H1 (cell line): Measurements from ENCODE around the gene KIF13A. TPM values are rescaled to one million over a fixed set of nuclear protein-coding genes. Genes with fewer than 3 reads are reported as not detected.

ENCODE experiments used
- CTCF ChIA-PET: fragments of 300-600 bp; sonication (Branson Sonifier 250); formaldehyde crosslinking; loops from one replicate; lab custom pipeline; 2021; ENCODE audit not compliant: partially characterized antibody; lab: Charles Lee
- POLR2A ChIA-PET: fragments of 300-600 bp; sonication (Branson Sonifier 250); formaldehyde crosslinking; loops from one replicate; lab custom pipeline; 2021; ENCODE audit warnings: inconsistent platforms; ENCODE audit not compliant: partially characterized antibody; lab: Charles Lee
- DNase-seq, 2 experiments: peaks; one replicate each; pipeline versions ENCODE4 v3.0.0 to v3.0.0-alpha.2; 2010 to 2022; ENCODE audit warnings: low spot score in 2 of 2, low read depth in 1 of 2, mixed read lengths in 1 of 2
- FAIRE-seq: peaks from 2 replicates; lab custom pipeline; 2011; peaks lifted over from hg19 to GRCh38; lab: Jason Lieb, UNC
- H2AFZ ChIP-seq: 2 replicates; pipeline ENCODE4 v1.8.1; 2012; ENCODE audit warnings: low read length, inconsistent platforms
- H2AK5ac ChIP-seq: 2 replicates; pipeline ENCODE4 v1.6.1; 2013; ENCODE audit warnings: low read depth, low read length
- H2BK120ac ChIP-seq: replicated peaks from 2 replicates; pipeline ENCODE3; 2013; ENCODE audit warnings: low read depth, low read length, inconsistent platforms
- H2BK12ac ChIP-seq: 2 replicates; pipeline ENCODE4 v1.6.1; 2013; ENCODE audit warnings: low read depth, low read length
- H2BK15ac ChIP-seq: 2 replicates; pipeline ENCODE4 v1.6.1; 2013; ENCODE audit warnings: low read length
- H2BK20ac ChIP-seq: 2 replicates; pipeline ENCODE4 v1.6.1; 2013; ENCODE audit warnings: low read length
- H2BK5ac ChIP-seq: 2 replicates; pipeline ENCODE4 v1.6.1; 2013; ENCODE audit warnings: low read depth, low read length
- H3K14ac ChIP-seq: 2 replicates; pipeline ENCODE4 v1.6.1; 2013; ENCODE audit warnings: inconsistent platforms; ENCODE audit not compliant: insufficient read length
- H3K18ac ChIP-seq: 2 replicates; pipeline ENCODE4 v1.6.1; 2013; ENCODE audit warnings: low read length; ENCODE audit errors: extremely low read depth
- H3K23ac ChIP-seq: 2 replicates; pipeline ENCODE4 v1.6.1; 2013; ENCODE audit warnings: inconsistent platforms; ENCODE audit not compliant: insufficient read length
- H3K23me2 ChIP-seq: 2 replicates; pipeline ENCODE4 v1.6.1; 2013; ENCODE audit warnings: low read depth, low read length
- H3K27ac ChIP-seq: 2 replicates; pipeline ENCODE4 v1.6.1; 2011; ENCODE audit warnings: low read depth, low read length, inconsistent platforms
- H3K27me3 ChIP-seq, 4 experiments: replicated peaks in 1 of 4; 1 replicate in 1 of 4; 2 replicates in 3 of 4; pipeline versions ENCODE4 v1.6.1 to v1.8.1; 2011 to 2013; ENCODE audit warnings: low read length in 3 of 4, mild to moderate bottlenecking in 3 of 4, inconsistent platforms in 2 of 4, mixed read lengths in 2 of 4, moderate library complexity in 1 of 4; ENCODE audit not compliant: control insufficient read depth in 3 of 4, insufficient read depth in 3 of 4; ENCODE audit errors: extremely low read depth in 1 of 4
- H3K36me3 ChIP-seq, 4 experiments: 2 replicates each; pipeline versions ENCODE4 v1.6.1 to v1.8.1; 2011 to 2013; ENCODE audit warnings: mild to moderate bottlenecking in 4 of 4, low read length in 3 of 4, moderate library complexity in 2 of 4, control low read depth in 1 of 4, inconsistent platforms in 1 of 4; ENCODE audit not compliant: insufficient read depth in 4 of 4, control insufficient read depth in 2 of 4
- H3K4ac ChIP-seq: replicated peaks from 2 replicates; pipeline ENCODE3; 2013; ENCODE audit warnings: low read length, low read depth, mixed read lengths, inconsistent platforms; ENCODE audit not compliant: insufficient read length
- H3K4me1 ChIP-seq, 4 experiments: replicated peaks in 1 of 4; 1 replicate in 1 of 4; 2 replicates in 3 of 4; pipeline versions ENCODE4 v1.6.1 to v1.8.1; 2011 to 2013; ENCODE audit warnings: low read length in 3 of 4, inconsistent platforms in 2 of 4, mixed read lengths in 1 of 4; ENCODE audit not compliant: insufficient read depth in 4 of 4, control insufficient read depth in 3 of 4
- H3K4me2 ChIP-seq, 2 experiments: 2 replicates each; pipeline versions ENCODE4 v1.6.1 to v1.8.1; 2011 to 2013; ENCODE audit warnings: low read depth in 2 of 2, low read length in 2 of 2, control low read depth in 1 of 2, inconsistent platforms in 1 of 2, mild to moderate bottlenecking in 1 of 2; ENCODE audit not compliant: insufficient read depth in 1 of 2
- H3K4me3 ChIP-seq, 4 experiments: fragments of 200-600, 300-600 bp in 1 of 4; sonication (generic), shearing (Covaris generic), sonication (Bioruptor Twin) in 1 of 4; 2 replicates each; pipeline versions ENCODE4 v1.5.1 to v1.8.1; 2011 to 2016; ENCODE audit warnings: low read length in 4 of 4, low read depth in 3 of 4, control low read depth in 2 of 4, inconsistent platforms in 2 of 4, mild to moderate bottlenecking in 2 of 4, mixed read lengths in 1 of 4, moderate library complexity in 1 of 4; ENCODE audit not compliant: insufficient read depth in 2 of 4; ENCODE audit errors: extremely low read depth in 1 of 4
- H3K56ac ChIP-seq: replicated peaks from 2 replicates; pipeline ENCODE3; 2013; ENCODE audit warnings: low read depth, mild to moderate bottlenecking, mixed read lengths, low read length, inconsistent platforms; ENCODE audit not compliant: insufficient read length
- H3K79me1 ChIP-seq: 2 replicates; pipeline ENCODE4 v1.6.1; 2013; ENCODE audit warnings: low read depth, low read length, control low read depth
- H3K79me2 ChIP-seq, 2 experiments: 2 replicates each; pipeline versions ENCODE4 v1.6.1 to v1.8.1; 2012 to 2013; ENCODE audit warnings: low read length in 2 of 2, mild to moderate bottlenecking in 2 of 2, inconsistent platforms in 1 of 2; ENCODE audit not compliant: insufficient read depth in 2 of 2, control insufficient read depth in 1 of 2
- H3K9ac ChIP-seq, 4 experiments: replicated peaks in 1 of 4; 1 replicate in 1 of 4; 2 replicates in 3 of 4; pipeline versions ENCODE4 v1.6.1 to v1.8.1; 2011 to 2013; ENCODE audit warnings: low read depth in 3 of 4, low read length in 3 of 4, control low read depth in 2 of 4, mild to moderate bottlenecking in 2 of 4, moderate library complexity in 2 of 4, inconsistent platforms in 1 of 4; ENCODE audit errors: extremely low read depth in 1 of 4
- H3K9me3 ChIP-seq, 2 experiments: 2 replicates each; pipeline versions ENCODE4 v1.6.1 to v1.8.1; 2012 to 2013; ENCODE audit warnings: mild to moderate bottlenecking in 2 of 2, moderate library complexity in 2 of 2, control low read depth in 1 of 2, inconsistent platforms in 1 of 2, low read depth in 1 of 2, low read length in 1 of 2, mixed read lengths in 1 of 2; ENCODE audit not compliant: insufficient read depth in 2 of 2
- H4K20me1 ChIP-seq, 2 experiments: replicated peaks in 1 of 2; 2 replicates each; pipeline versions ENCODE3 to v1.8.1; 2011 to 2013; ENCODE audit warnings: inconsistent platforms in 2 of 2, low read length in 2 of 2, mild to moderate bottlenecking in 1 of 2; ENCODE audit not compliant: insufficient read depth in 2 of 2, control insufficient read depth in 1 of 2
- H4K5ac ChIP-seq: 2 replicates; pipeline ENCODE4 v1.6.1; 2013; ENCODE audit warnings: low read length, low read depth, mixed read lengths, inconsistent platforms; ENCODE audit not compliant: insufficient read length
- H4K8ac ChIP-seq: 2 replicates; pipeline ENCODE4 v1.8.0; 2013; ENCODE audit warnings: mild to moderate bottlenecking, moderate library complexity, low read length, inconsistent platforms; ENCODE audit not compliant: insufficient read depth; ENCODE audit errors: extremely low read depth
- H4K91ac ChIP-seq: replicated peaks from 2 replicates; pipeline ENCODE3; 2013; ENCODE audit warnings: low read length, mixed read lengths, inconsistent platforms; ENCODE audit not compliant: insufficient read length
- BCL11A ChIP-seq, 2 experiments: IDR thresholded peaks; one replicate each; pipeline ENCODE4 v1.6.1; 2011; ENCODE audit warnings: low read depth in 2 of 2, low read length in 2 of 2, mild to moderate bottlenecking in 2 of 2
- CBX5 ChIP-seq: fragments of 300-800, 300-1000 bp; sonication (generic); IDR thresholded peaks from 2 replicates; pipeline ENCODE4 v1.7.1; 2016; ENCODE audit warnings: antibody characterized with exemption, low read length, low read depth
- EP300 ChIP-seq, 2 experiments: IDR thresholded peaks; 1 replicate in 1 of 2; 2 replicates in 1 of 2; pipeline ENCODE4 v1.6.1; 2011 to 2012; ENCODE audit warnings: low read depth in 2 of 2, low read length in 2 of 2, mild to moderate bottlenecking in 2 of 2, borderline replicate concordance in 1 of 2, inconsistent platforms in 1 of 2, moderate library complexity in 1 of 2
- GABPA ChIP-seq: IDR thresholded peaks from 2 replicates; pipeline ENCODE4 v1.6.1; 2011; ENCODE audit warnings: mild to moderate bottlenecking, low read length, moderate library complexity, borderline replicate concordance; ENCODE audit not compliant: insufficient read depth
- GTF2F1 ChIP-seq: IDR thresholded peaks from 2 replicates; pipeline ENCODE4 v1.6.1; 2012; ENCODE audit warnings: low read depth, low read length, improper control_type of control experiment, borderline replicate concordance
- JUND ChIP-seq: IDR thresholded peaks from 2 replicates; pipeline ENCODE4 v1.6.1; 2011; ENCODE audit warnings: mild to moderate bottlenecking, improper control_type of control experiment, low read length
- RBBP5 ChIP-seq: IDR thresholded peaks from 2 replicates; pipeline ENCODE4 v1.7.1; 2012; ENCODE audit warnings: low read depth, mild to moderate bottlenecking, inconsistent platforms, low read length, moderate library complexity, borderline replicate concordance
- SP2 ChIP-seq: IDR thresholded peaks from 2 replicates; pipeline ENCODE4 v1.6.1; 2012; ENCODE audit warnings: mild to moderate bottlenecking, low read length, inconsistent platforms
- USF2 ChIP-seq: IDR thresholded peaks from 2 replicates; pipeline ENCODE4 v1.6.1; 2011; ENCODE audit warnings: low read length, improper control_type of control experiment
- WGBS, 2 experiments: shearing (Covaris generic) in 1 of 2; methylation state at CpG; one replicate each; pipeline versions ENCODE4 v1.1.6 to v1.1.7; 2013 to 2015; ENCODE audit warnings: low lambda C conversion rate in 2 of 2, mixed read lengths in 2 of 2, inconsistent platforms in 1 of 2, low coverage in 1 of 2, missing lambda C conversion rate in 1 of 2; ENCODE audit not compliant: insufficient replicate concordance in 2 of 2, insufficient coverage in 1 of 2, insufficient read length in 1 of 2; ENCODE audit errors: extremely low coverage in 1 of 2, missing lambda C conversion rate in 1 of 2; 5-methylcytosine and 5-hydroxymethylcytosine counted together
- polyA plus RNA-seq, 7 experiments: library from polyadenylated mRNA; depleted of rRNA in 3 of 7; stranded (reverse) in 5 of 7; unstranded in 2 of 7; fragments of >200 nt in 5 of 7; fragments of 200-250 nt in 2 of 7; gene quantifications; 1 replicate in 5 of 7; 2 replicates in 1 of 7; 4 replicates in 1 of 7; pipeline versions ENCODE4 v1.2.1 to v1.2.3, GENCODE V29; 2011 to 2013; ENCODE audit warnings: missing spikeins in 2 of 7, mixed read lengths in 2 of 7
- total RNA-seq: library from RNA; stranded (reverse); fragmentation: NEBNext Ultra II Directional; extraction: Animal tissue kit (Norgen Biotek cat#: 25700); gene quantifications from 2 replicates; pipeline ENCODE4 v1.2.1, GENCODE V29; 2021

Gene KIF13A
- total and polyA plus RNA-seq, 2 of the 8 experiments (the other 6 are each of a cell fraction or from before 2014, with no cell fraction given): 14.7 to 40.8 TPM

GRCh38 chr6:17948725-17949124 is 38.7 kb downstream of the KIF13A start:
- H3K36me3 ChIP-seq: no peaks in the 10 kb centered on the region; a peak in 1 of 8 replicates
- H2BK12ac ChIP-seq: no peak overlapping the region
- no peak overlapping the region for H3K14ac ChIP-seq
- no peak overlapping the region for H4K91ac ChIP-seq
- H4K5ac ChIP-seq: no peak overlapping the region
- no peak overlapping the region for H3K4me3 ChIP-seq
- H3K23me2 ChIP-seq: no peaks in the 10 kb centered on the region
- H3K4ac ChIP-seq: no peak overlapping the region
- 83 to 100% methylated on average over 1 to 7 of the region's 7 CpGs for WGBS, 2 experiments
- no peak overlapping the region for H2AFZ ChIP-seq
- peaks cover 0 to 75% of the 10 kb centered on the region in 2 experiments; a peak in 2 of 4 replicates for H3K79me2 ChIP-seq
- H3K18ac ChIP-seq: no peak overlapping the region
- POLR2A ChIA-PET: no interaction called here
- H3K27ac ChIP-seq: no peak overlapping the region
- no peak overlapping the region for H2AK5ac ChIP-seq
- no peak overlapping the region for H2BK20ac ChIP-seq
- H2BK15ac ChIP-seq: no peak overlapping the region
- H3K23ac ChIP-seq: no peak overlapping the region
- no peak overlapping the region for H2BK120ac ChIP-seq
- DNase-seq (no peak), FAIRE-seq (no peak)
- no peak overlapping the region for H3K4me2 ChIP-seq
- TF ChIP-seq GTF2F1 (no peak), RBBP5 (no peak), SP2 (no peak), CBX5 (no peak), BCL11A (IDR thresholded peaks at IDR 0.05; ENCODE audit: low read depth in 2 of 2, low read length in 2 of 2) (no peak), USF2 (no peak), GABPA (no peak), EP300 (IDR thresholded peaks at IDR 0.05; ENCODE audit: borderline replicate concordance in 1 of 2, low read depth in 2 of 2, low read length in 2 of 2) (no peak), JUND (no peak)
- H3K27me3 ChIP-seq: no peaks in the 10 kb centered on the region
- H4K8ac ChIP-seq: no peak overlapping the region
- H3K9me3 ChIP-seq: no peaks in the 10 kb centered on the region
- CTCF ChIA-PET: no interaction called here
- H3K56ac ChIP-seq: no peak overlapping the region
- no peak overlapping the region for H2BK5ac ChIP-seq
- H3K4me1 ChIP-seq: peaks cover 0 to 5% (median 0%) of the 10 kb centered on the region in 4 experiments; a peak in 1 of 7 replicates
- H3K79me1 ChIP-seq: no peaks in the 10 kb centered on the region
- no peaks in the 10 kb centered on the region for H4K20me1 ChIP-seq
- no peak overlapping the region for H3K9ac ChIP-seq
